NCI-H187 treated with DMSO at 0.1 percent for 48 hours (cell line): ENCODE results near the gene CEP41.

ENCODE experiments used
- DNase-seq: peaks from one replicate; lab custom pipeline; 2025; lab: John Stamatoyannopoulos, UW

CEP41 gene

GRCh38 chr7:130369110-130369711, 71.6 kb downstream of the CEP41 start:
- DNase-seq: no peak

- DNase-seq: no peak
Measured at GRCh38 chr7:130367836-130368746, 72.7 kb downstream of the CEP41 start.

- DNase-seq: no peak
Measured at GRCh38 chr7:130367088-130367755, 73.6 kb downstream of the CEP41 start.

- no peak for DNase-seq
Measured at GRCh38 chr7:130366564-130366963, 74.3 kb downstream of the CEP41 start.

GRCh38 chr7:130365511-130366441, 75.0 kb downstream of the CEP41 start:
- DNase-seq: peak; percentile 98

- no peak for DNase-seq
Measured at GRCh38 chr7:130365088-130365487, 75.7 kb downstream of the CEP41 start.

GRCh38 chr7:130364451-130364850, 76.4 kb downstream of the CEP41 start:
- no peak for DNase-seq

GRCh38 chr7:130363026-130363847, 77.6 kb downstream of the CEP41 start:
- DNase-seq: no peak

GRCh38 chr7:130362251-130362816, 78.5 kb downstream of the CEP41 start:
- DNase-seq: no peak

- no peak for DNase-seq
Measured at GRCh38 chr7:130361681-130362080, 79.1 kb downstream of the CEP41 start.

GRCh38 chr7:130360518-130360917, 80.3 kb downstream of the CEP41 start:
- DNase-seq: no peak

GRCh38 chr7:130359276-130359857, 81.4 kb downstream of the CEP41 start:
- DNase-seq: no peak

- DNase-seq: no peak
Measured at GRCh38 chr7:130358471-130358870, 82.3 kb downstream of the CEP41 start.

- no peak for DNase-seq
Measured at GRCh38 chr7:130356876-130357611, 83.8 kb downstream of the CEP41 start.

GRCh38 chr7:130356121-130356875, 84.5 kb downstream of the CEP41 start:
- DNase-seq: no peak

GRCh38 chr7:130353196-130353595, 87.6 kb downstream of the CEP41 start:
- DNase-seq: no peak

- DNase-seq: peak; percentile 91
Measured at GRCh38 chr7:130352194-130353074, 88.4 kb downstream of the CEP41 start.

GRCh38 chr7:130351791-130352090, 89.1 kb downstream of the CEP41 start:
- no peak for DNase-seq
